Nephron progenitor cell (in vitro differentiated cells): ENCODE measurements around the gene HMG20B.

ENCODE experiments used
- DNase-seq: peaks from one replicate; pipeline ENCODE4 v3.0.0; 2021
- H3K27ac Mint-ChIP-seq: 2 replicates; pipeline ENCODE4 v1.8.0; 2021; ENCODE audit warnings: mild to moderate bottlenecking, moderate library complexity, mixed read lengths
- H3K27me3 Mint-ChIP-seq: 2 replicates; pipeline ENCODE4 v1.8.0; 2021; ENCODE audit warnings: mild to moderate bottlenecking, low read depth, mixed read lengths; ENCODE audit not compliant: poor library complexity
- H3K36me3 Mint-ChIP-seq: 2 replicates; pipeline ENCODE4 v1.8.0; 2021; ENCODE audit warnings: low read depth, mixed read lengths
- H3K4me1 Mint-ChIP-seq: 2 replicates; pipeline ENCODE4 v1.8.0; 2021; ENCODE audit warnings: mixed read lengths
- H3K4me3 Mint-ChIP-seq: 2 replicates; pipeline ENCODE4 v1.8.0; 2021; ENCODE audit warnings: mild to moderate bottlenecking, moderate library complexity, mixed read lengths
- H3K9me3 Mint-ChIP-seq: 2 replicates; pipeline ENCODE4 v1.8.0; 2021; ENCODE audit warnings: mild to moderate bottlenecking, moderate library complexity, mixed read lengths
- CTCF ChIP-seq: fragments of 200-600 bp; sonication (generic); IDR thresholded peaks from 2 replicates; pipeline ENCODE4 v1.5.0; 2021; ENCODE audit warnings: antibody characterized with exemption

HMG20B gene

GRCh38 chr19:3575260-3575741, 2.6 kb downstream of the HMG20B start:
- H3K27me3 Mint-ChIP-seq = peaks cover 63% of the 10 kb centered on the region
- peak; percentile 45 for DNase-seq
- H3K4me3 Mint-ChIP-seq = peak overlapping the region; percentile 75
- no peak for TF ChIP-seq CTCF
- peaks cover 20% of the 10 kb centered on the region for H3K36me3 Mint-ChIP-seq
- no peak overlapping the region for H3K27ac Mint-ChIP-seq
- no peaks in the 10 kb centered on the region for H3K9me3 Mint-ChIP-seq
- peaks cover 33% of the 10 kb centered on the region for H3K4me1 Mint-ChIP-seq

DNA sequence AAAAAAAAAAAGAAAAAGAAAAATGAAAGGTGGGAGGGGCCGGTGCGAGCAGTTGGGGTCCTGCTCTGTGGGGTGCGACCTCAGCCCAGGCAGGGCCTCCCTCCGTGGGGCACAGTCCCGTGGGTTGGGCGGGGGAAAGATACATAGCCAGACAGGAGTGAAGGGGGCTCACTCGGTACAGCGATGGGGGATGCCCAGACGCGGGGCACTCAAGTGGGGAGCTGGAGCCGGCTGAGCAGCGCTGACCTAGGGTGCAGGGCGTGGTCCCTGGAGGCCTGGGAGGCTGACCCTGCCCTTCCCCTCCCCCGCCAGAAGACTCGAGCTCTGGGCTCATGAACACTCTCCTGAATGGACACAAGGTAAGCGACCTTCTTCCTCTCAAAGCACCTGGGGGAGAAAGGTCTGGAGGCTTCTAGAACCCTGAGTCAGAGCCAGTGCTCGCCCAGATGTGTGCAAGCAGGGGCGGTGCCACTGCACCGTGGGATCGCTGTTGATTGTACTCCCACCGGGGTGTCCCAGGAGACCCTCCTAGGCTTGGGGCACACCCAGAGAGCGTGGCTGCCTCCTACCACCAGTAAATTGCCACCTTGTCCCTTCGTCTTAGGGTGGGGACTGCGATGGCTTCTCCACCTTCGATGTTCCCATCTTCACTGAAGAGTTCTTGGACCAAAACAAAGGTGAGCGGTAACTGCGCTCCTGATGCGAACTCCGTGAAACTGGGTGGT, 3.4 kb downstream of the HMG20B start:
- Mint-ChIP-seq H3K27me3 (peaks cover 70% of the 10 kb centered on the region), H3K4me3 (peak overlapping the region; percentile 75), H3K27ac (no peak overlapping the region), H3K9me3 (no peaks in the 10 kb centered on the region), H3K36me3 (peaks cover 20% of the 10 kb centered on the region), H3K4me1 (peaks cover 28% of the 10 kb centered on the region)
- DNase-seq = no peak
- TF ChIP-seq CTCF = no peak

GRCh38 chr19:3576696-3577443, 4.1 kb downstream of the HMG20B start:
- H3K9me3 Mint-ChIP-seq = no peaks in the 10 kb centered on the region
- no peak for TF ChIP-seq CTCF
- peak; percentile 83 for DNase-seq
- no peak overlapping the region for H3K27ac Mint-ChIP-seq
- peaks cover 20% of the 10 kb centered on the region for H3K36me3 Mint-ChIP-seq
- H3K4me1 Mint-ChIP-seq = peaks cover 22% of the 10 kb centered on the region
- peaks cover 76% of the 10 kb centered on the region for H3K27me3 Mint-ChIP-seq
- peak overlapping the region; percentile 75 for H3K4me3 Mint-ChIP-seq

- Mint-ChIP-seq H3K4me1 (peaks cover 18% of the 10 kb centered on the region), H3K4me3 (no peak overlapping the region), H3K9me3 (no peaks in the 10 kb centered on the region), H3K27ac (no peak overlapping the region), H3K36me3 (peaks cover 20% of the 10 kb centered on the region), H3K27me3 (peaks cover 82% of the 10 kb centered on the region)
- no peak for DNase-seq
- TF ChIP-seq CTCF = no peak
Observed at GRCh38 chr19:3577723-3578344, 5.1 kb downstream of the HMG20B start.

DNA sequence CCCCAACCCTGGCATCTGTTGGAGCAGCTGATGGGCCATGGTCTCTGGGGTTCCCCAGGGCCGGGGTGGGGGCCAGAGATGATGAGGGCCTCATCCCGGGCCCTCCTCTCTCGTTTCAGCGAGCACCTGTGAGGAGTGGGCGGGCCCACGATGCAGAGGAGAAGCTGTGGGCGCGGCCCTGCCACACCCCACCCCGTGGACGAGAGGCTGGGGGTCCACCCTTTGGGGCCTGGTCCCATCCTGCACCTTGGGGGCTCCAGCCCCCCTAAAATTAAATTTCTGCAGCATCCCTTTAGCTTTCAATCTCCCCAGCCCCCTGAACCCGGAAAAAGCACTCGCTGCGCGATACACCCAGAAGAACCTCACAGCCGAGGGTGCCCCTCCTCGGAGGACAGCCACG, 5.6 kb downstream of the HMG20B start:
- H3K27ac Mint-ChIP-seq = no peak overlapping the region
- no peak overlapping the region for H3K4me3 Mint-ChIP-seq
- peaks cover 18% of the 10 kb centered on the region for H3K4me1 Mint-ChIP-seq
- peaks cover 87% of the 10 kb centered on the region for H3K27me3 Mint-ChIP-seq
- TF ChIP-seq CTCF = no peak
- peaks cover 20% of the 10 kb centered on the region for H3K36me3 Mint-ChIP-seq
- no peak for DNase-seq
- H3K9me3 Mint-ChIP-seq = no peaks in the 10 kb centered on the region
